HCT116 (cell line): ENCODE measurements around the gene SLC44A2.

Source experiments
- CEBPB ChIP-seq: IDR thresholded peaks from 2 replicates; pipeline ENCODE4 v1.6.1; 2012; ENCODE audit warnings: low read depth
- EZH2 ChIP-seq: fragments of 200-600 bp; sonication (generic); IDR thresholded peaks from 2 replicates; pipeline ENCODE4 v1.6.1; 2017; ENCODE audit warnings: antibody characterized with exemption, mixed run types
- EZH2phosphoT487 ChIP-seq: fragments of 200-600 bp; IDR thresholded peaks from 2 replicates; pipeline ENCODE4 v1.6.1; 2018; ENCODE audit warnings: antibody characterized with exemption, borderline replicate concordance
- MAX ChIP-seq: IDR thresholded peaks from 2 replicates; pipeline ENCODE4 v1.6.1; 2012
- POLR2A ChIP-seq: IDR thresholded peaks from 2 replicates; pipeline ENCODE4 v1.7.0; 2011; ENCODE audit warnings: borderline replicate concordance; ENCODE audit not compliant: insufficient read depth, insufficient read length; ENCODE audit errors: extremely low read depth
- POLR2AphosphoS5 ChIP-seq: IDR thresholded peaks from 2 replicates; pipeline ENCODE4 v1.6.1; 2011; ENCODE audit warnings: mild to moderate bottlenecking, low read depth, low read length, moderate library complexity
- RAD21 ChIP-seq: IDR thresholded peaks from 2 replicates; pipeline ENCODE4 v1.6.1; 2012; ENCODE audit warnings: low read depth, mild to moderate bottlenecking
- REST ChIP-seq: IDR thresholded peaks from 2 replicates; pipeline ENCODE4 v1.6.1; 2012; ENCODE audit warnings: low read depth
- SIN3A ChIP-seq: IDR thresholded peaks from 2 replicates; pipeline ENCODE4 v1.6.1; 2012; ENCODE audit warnings: low read depth
- SP1 ChIP-seq: IDR thresholded peaks from 2 replicates; pipeline ENCODE4 v1.6.1; 2012; ENCODE audit warnings: low read depth
- TCF7L2 ChIP-seq: IDR thresholded peaks from 2 replicates; pipeline ENCODE4 v1.7.0; 2011; ENCODE audit warnings: borderline replicate concordance, inconsistent platforms; ENCODE audit not compliant: insufficient read depth, insufficient read length; ENCODE audit errors: extremely low read depth
- ZBTB33 ChIP-seq: IDR thresholded peaks from 2 replicates; pipeline ENCODE4 v1.6.1; 2011; ENCODE audit warnings: mild to moderate bottlenecking, low read length, moderate library complexity; ENCODE audit not compliant: insufficient replicate concordance; ENCODE audit errors: extremely low read depth
- ZFX ChIP-seq: fragments of 450-650 bp; IDR thresholded peaks from 2 replicates; pipeline ENCODE4 v1.6.1; 2017
- TF ChIP-seq, protein P1 (sequence below), 3 experiments: fragments of 200-600 bp in 1 of 3; sonication (generic) in 1 of 3; IDR thresholded peaks in 2 of 3; conservative IDR thresholded peaks in 1 of 3; 2 replicates each; pipeline ENCODE4 v1.5.1; 2012 to 2017; ENCODE audit warnings: low read depth in 2 of 3, low read length in 2 of 3, antibody characterized with exemption in 1 of 3, borderline replicate concordance in 1 of 3, control low read depth in 1 of 3, mild to moderate bottlenecking in 1 of 3, mixed read lengths in 1 of 3, mixed run types in 1 of 3, moderate library complexity in 1 of 3; ENCODE audit not compliant: insufficient read depth in 1 of 3

GRCh38 chr19:10603873-10604459, 21.4 kb upstream of the SLC44A2 start:
- TF ChIP-seq, protein P1, sequence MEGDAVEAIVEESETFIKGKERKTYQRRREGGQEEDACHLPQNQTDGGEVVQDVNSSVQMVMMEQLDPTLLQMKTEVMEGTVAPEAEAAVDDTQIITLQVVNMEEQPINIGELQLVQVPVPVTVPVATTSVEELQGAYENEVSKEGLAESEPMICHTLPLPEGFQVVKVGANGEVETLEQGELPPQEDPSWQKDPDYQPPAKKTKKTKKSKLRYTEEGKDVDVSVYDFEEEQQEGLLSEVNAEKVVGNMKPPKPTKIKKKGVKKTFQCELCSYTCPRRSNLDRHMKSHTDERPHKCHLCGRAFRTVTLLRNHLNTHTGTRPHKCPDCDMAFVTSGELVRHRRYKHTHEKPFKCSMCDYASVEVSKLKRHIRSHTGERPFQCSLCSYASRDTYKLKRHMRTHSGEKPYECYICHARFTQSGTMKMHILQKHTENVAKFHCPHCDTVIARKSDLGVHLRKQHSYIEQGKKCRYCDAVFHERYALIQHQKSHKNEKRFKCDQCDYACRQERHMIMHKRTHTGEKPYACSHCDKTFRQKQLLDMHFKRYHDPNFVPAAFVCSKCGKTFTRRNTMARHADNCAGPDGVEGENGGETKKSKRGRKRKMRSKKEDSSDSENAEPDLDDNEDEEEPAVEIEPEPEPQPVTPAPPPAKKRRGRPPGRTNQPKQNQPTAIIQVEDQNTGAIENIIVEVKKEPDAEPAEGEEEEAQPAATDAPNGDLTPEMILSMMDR (IDR thresholded peaks at IDR 0.05 in 2 of 3, conservative IDR thresholded peaks at IDR 0.05 in 1 of 3; ENCODE audit: borderline replicate concordance in 1 of 3, insufficient read depth in 1 of 3, low read depth in 2 of 3, low read length in 2 of 3), result no peak
- TF ChIP-seq RAD21 (no peak), POLR2A (no peak), POLR2AphosphoS5 (no peak), ZFX (no peak), EZH2 (no peak), SP1 (no peak), ZBTB33 (no peak), EZH2phosphoT487 (no peak), CEBPB (no peak), SIN3A (no peak), TCF7L2 (no peak), REST (no peak), MAX (no peak)
